Neuronal stem cell (in vitro differentiated cells): ENCODE results near the gene JAKMIP2.
"Not testable (repeated sequence)": the region's sequence is repeated elsewhere in the genome, so short reads cannot be mapped to it uniquely, and the experiment has no call there.

Experiments used
- DNase-seq: peaks from one replicate; pipeline ENCODE4 v3.0.0-alpha.2; 2013; ENCODE audit warnings: low spot score
- H2AFZ ChIP-seq: one replicate; pipeline ENCODE4 v1.6.1; 2013; ENCODE audit warnings: mild to moderate bottlenecking, low read length, inconsistent platforms
- H2AK5ac ChIP-seq: 2 replicates; pipeline ENCODE4 v1.6.1; 2013; ENCODE audit warnings: low read depth, mild to moderate bottlenecking, inconsistent platforms, low read length, moderate library complexity, mixed read lengths
- H2BK120ac ChIP-seq: 2 replicates; pipeline ENCODE4 v1.6.1; 2013; ENCODE audit warnings: low read depth, mild to moderate bottlenecking, inconsistent platforms, low read length, moderate library complexity, mixed read lengths
- H2BK12ac ChIP-seq: one replicate; pipeline ENCODE4 v1.6.1; 2013; ENCODE audit warnings: low read length, inconsistent platforms
- H2BK15ac ChIP-seq: 2 replicates; pipeline ENCODE4 v1.6.1; 2013; ENCODE audit warnings: mild to moderate bottlenecking, low read length, inconsistent platforms, mixed read lengths
- H2BK5ac ChIP-seq: one replicate; pipeline ENCODE4 v1.6.1; 2013; ENCODE audit warnings: inconsistent platforms, mild to moderate bottlenecking, low read length, moderate library complexity
- H3K14ac ChIP-seq: one replicate; pipeline ENCODE4 v1.6.1; 2013; ENCODE audit warnings: low read length, inconsistent platforms
- H3K18ac ChIP-seq: 2 replicates; pipeline ENCODE4 v1.6.1; 2013; ENCODE audit warnings: low read length, inconsistent platforms
- H3K23ac ChIP-seq: 2 replicates; pipeline ENCODE4 v1.6.1; 2013; ENCODE audit warnings: low read depth, mild to moderate bottlenecking, mixed read lengths, low read length, inconsistent platforms; ENCODE audit not compliant: poor library complexity
- H3K27ac ChIP-seq: replicated peaks from 3 replicates; pipeline ENCODE4 v1.5.1; 2013; ENCODE audit warnings: low read length, inconsistent platforms
- H3K27me3 ChIP-seq, 3 experiments: 2 replicates each; pipeline ENCODE4 v1.6.1; 2013; ENCODE audit warnings: low read length in 3 of 3, mild to moderate bottlenecking in 2 of 3, inconsistent platforms in 1 of 3, low read depth in 1 of 3, mixed read lengths in 1 of 3, moderate library complexity in 1 of 3; ENCODE audit not compliant: control insufficient read depth in 3 of 3, insufficient read depth in 3 of 3
- H3K36me3 ChIP-seq, 2 donors: replicated peaks in 1 of 2; 2 replicates each; pipeline ENCODE4 v1.6.1; 2013; ENCODE audit warnings: low read length in 2 of 2; ENCODE audit not compliant: control insufficient read depth in 2 of 2, insufficient read depth in 2 of 2
- H3K4ac ChIP-seq: 2 replicates; pipeline ENCODE4 v1.6.1; 2013; ENCODE audit warnings: inconsistent platforms, mild to moderate bottlenecking, low read length, moderate library complexity
- H3K4me1 ChIP-seq, 2 donors: 1 replicate in 1 of 2; 2 replicates in 1 of 2; pipeline ENCODE4 v1.6.1; 2013; ENCODE audit warnings: low read length in 2 of 2, low read depth in 1 of 2; ENCODE audit not compliant: control insufficient read depth in 2 of 2, insufficient read depth in 1 of 2
- H3K4me2 ChIP-seq: one replicate; pipeline ENCODE4 v1.6.1; 2013; ENCODE audit warnings: mild to moderate bottlenecking, low read length, inconsistent platforms; ENCODE audit not compliant: insufficient read depth, poor library complexity, severe bottlenecking
- H3K4me3 ChIP-seq, 2 donors: 2 replicates each; pipeline ENCODE4 v1.5.1; 2013; ENCODE audit warnings: low read length in 2 of 2, mild to moderate bottlenecking in 2 of 2, inconsistent platforms in 1 of 2, moderate library complexity in 1 of 2
- H3K79me1 ChIP-seq: one replicate; pipeline ENCODE4 v1.6.1; 2013; ENCODE audit warnings: low read depth, mild to moderate bottlenecking, inconsistent platforms, low read length, moderate library complexity
- H3K9ac ChIP-seq: one replicate; pipeline ENCODE4 v1.6.1; 2013; ENCODE audit warnings: mild to moderate bottlenecking, low read depth, low read length, inconsistent platforms; ENCODE audit not compliant: poor library complexity
- H3K9me3 ChIP-seq, 2 donors: replicated peaks in 1 of 2; 2 replicates each; pipeline versions ENCODE3 to v1.6.1; 2013; ENCODE audit warnings: low read length in 2 of 2, mild to moderate bottlenecking in 2 of 2, inconsistent platforms in 1 of 2, low read depth in 1 of 2, mixed read lengths in 1 of 2, moderate library complexity in 1 of 2; ENCODE audit not compliant: control insufficient read depth in 2 of 2, insufficient read depth in 1 of 2
- H4K8ac ChIP-seq: one replicate; pipeline ENCODE4 v1.6.1; 2013; ENCODE audit warnings: low read depth, mild to moderate bottlenecking, inconsistent platforms, low read length, moderate library complexity
- H4K91ac ChIP-seq: one replicate; pipeline ENCODE4 v1.6.1; 2013; ENCODE audit warnings: low read length, low read depth, mild to moderate bottlenecking, inconsistent platforms; ENCODE audit not compliant: poor library complexity
- WGBS, 2 donors: extraction: QIAGEN DNeasy Blood & Tissue Kit; methylation state at CpG; one replicate each; pipeline ENCODE4 v1.1.7; 2013; ENCODE audit warnings: missing lambda C conversion rate in 2 of 2, mixed read lengths in 1 of 2; ENCODE audit not compliant: insufficient read length in 2 of 2, insufficient replicate concordance in 1 of 2; ENCODE audit errors: extremely low coverage in 2 of 2; 5-methylcytosine and 5-hydroxymethylcytosine counted together

The JAKMIP2 gene

GRCh38 chr5:147805030-147805454 is 22.5 kb upstream of the JAKMIP2 start:
- Histone ChIP-seq H3K4ac (no peak overlapping the region), H3K27ac (no peak overlapping the region)
- DNase-seq: no peak

DNA sequence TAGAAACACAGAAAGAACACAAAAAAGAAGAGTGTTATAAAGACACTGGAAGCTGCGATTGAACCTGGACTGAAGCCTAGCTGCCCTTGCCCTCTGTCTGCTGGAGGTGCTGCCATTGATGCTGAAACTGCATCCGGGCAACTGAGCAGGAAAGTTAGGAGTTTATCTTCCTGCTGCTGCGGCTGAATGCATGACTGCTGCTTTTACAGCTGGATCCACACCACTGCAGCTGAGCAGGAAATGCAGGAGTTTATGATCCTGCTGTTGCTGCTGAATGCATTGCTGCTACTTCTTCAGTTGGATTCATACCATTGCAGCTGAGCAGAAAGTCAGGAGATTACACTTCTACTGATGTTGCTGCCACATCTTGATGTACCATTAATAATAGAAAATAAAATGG is 21.8 kb upstream of the JAKMIP2 start:
- H2BK12ac ChIP-seq: no peak overlapping the region
- H2AFZ ChIP-seq: peak overlapping the region; percentile 55

More at GRCh38 chr5:147805030-147805454, 22.5 kb upstream of the JAKMIP2 start:
- Histone ChIP-seq H2BK15ac (no peak overlapping the region), H3K9me3 (no peaks in the 10 kb centered on the region), H3K23ac (no peak overlapping the region), H2BK120ac (no peak overlapping the region), H3K36me3 (no peaks in the 10 kb centered on the region), H4K91ac (no peak overlapping the region), H3K4me1 (peaks cover 0 to 2% of the 10 kb centered on the region in 2 donors), H3K9ac (no peak overlapping the region), H3K79me1 (no peaks in the 10 kb centered on the region), H3K4me3 (no peak overlapping the region), H3K18ac (no peak overlapping the region), H2BK12ac (no peak overlapping the region), H2AFZ (no peak overlapping the region), H3K4me2 (no peak overlapping the region), H2BK5ac (no peak overlapping the region), H4K8ac (no peak overlapping the region), H3K27me3 (peaks cover 0 to 22% (median 0%) of the 10 kb centered on the region in 3 experiments), H3K14ac (no peak overlapping the region), H2AK5ac (no peak overlapping the region)
- no CpG with 5 or more reads among the region's 6 CpGs for WGBS, 2 donors

GRCh38 chr5:147803926-147804325 is 21.4 kb upstream of the JAKMIP2 start:
- peaks cover 0 to 25% (median 0%) of the 10 kb centered on the region in 3 experiments for H3K27me3 ChIP-seq
- no peak overlapping the region for H3K14ac ChIP-seq
- H2AFZ ChIP-seq: peak overlapping the region; percentile 55
- no peak overlapping the region for H2BK12ac ChIP-seq
- no peak overlapping the region for H2BK5ac ChIP-seq
- no peak overlapping the region for H2AK5ac ChIP-seq
- no CpG with 5 or more reads among the region's 1 CpG for WGBS, 2 donors
- H3K79me1 ChIP-seq: no peaks in the 10 kb centered on the region
- no peak overlapping the region for H3K4me3 ChIP-seq
- H3K27ac ChIP-seq: no peak overlapping the region
- no peak overlapping the region for H2BK15ac ChIP-seq
- H3K36me3 ChIP-seq: no peaks in the 10 kb centered on the region
- no peak overlapping the region for H3K4ac ChIP-seq
- peaks cover 0 to 2% of the 10 kb centered on the region in 2 donors for H3K4me1 ChIP-seq
- H3K18ac ChIP-seq: no peak overlapping the region
- no peak overlapping the region for H2BK120ac ChIP-seq
- H3K4me2 ChIP-seq: no peak overlapping the region
- no peak overlapping the region for H4K91ac ChIP-seq
- no peak overlapping the region for H3K23ac ChIP-seq
- no peak overlapping the region for H3K9ac ChIP-seq
- H4K8ac ChIP-seq: no peak overlapping the region
- no peak for DNase-seq
- H3K9me3 ChIP-seq: no peaks in the 10 kb centered on the region

More for the DNA sequence above, 21.8 kb upstream of the JAKMIP2 start:
- Histone ChIP-seq H3K79me1 (no peaks in the 10 kb centered on the region), H3K18ac (no peak overlapping the region), H3K9me3 (no peaks in the 10 kb centered on the region), H4K8ac (no peak overlapping the region), H2BK5ac (no peak overlapping the region), H3K4me2 (no peak overlapping the region), H3K4me3 (no peak overlapping the region), H3K36me3 (no peaks in the 10 kb centered on the region), H3K27me3 (peaks cover 0 to 25% (median 0%) of the 10 kb centered on the region in 3 experiments), H4K91ac (no peak overlapping the region), H3K27ac (no peak overlapping the region), H3K4me1 (peaks cover 0 to 2% of the 10 kb centered on the region in 2 donors), H2BK120ac (no peak overlapping the region), H3K4ac (no peak overlapping the region), H2AK5ac (no peak overlapping the region), H2BK15ac (no peak overlapping the region), H3K23ac (no peak overlapping the region), H3K9ac (no peak overlapping the region), H3K14ac (no peak overlapping the region)
- DNase-seq: no peak
- WGBS, 2 donors: no CpG with 5 or more reads among the region's 3 CpGs

- not testable (repeated sequence) for H3K36me3 ChIP-seq, H3K9ac ChIP-seq, H3K4me2 ChIP-seq, H3K9me3 ChIP-seq, H4K8ac ChIP-seq, H4K91ac ChIP-seq, H2BK5ac ChIP-seq, H3K14ac ChIP-seq, H2AFZ ChIP-seq, DNase-seq, H3K18ac ChIP-seq, H3K27ac ChIP-seq, H3K4me1 ChIP-seq, H3K79me1 ChIP-seq, H3K23ac ChIP-seq, H3K4me3 ChIP-seq, H2AK5ac ChIP-seq, H3K4ac ChIP-seq, H2BK120ac ChIP-seq, H2BK15ac ChIP-seq, H2BK12ac ChIP-seq
- WGBS, 2 donors: no CpG with 5 or more reads among the region's 3 CpGs
- H3K27me3 ChIP-seq: peaks cover 0 to 25% (median 0%) of the 10 kb centered on the region in 3 experiments
Measured at GRCh38 chr5:147803161-147803560, 20.6 kb upstream of the JAKMIP2 start.
